Activated CD8-positive, alpha-beta memory T cell treated with anti-CD3 and anti-CD28 coated beads for 24 hours (primary cell): ENCODE results near the gene YLPM1.

ENCODE experiments used
- DNase-seq: peaks from one replicate; pipeline ENCODE4 v3.0.0-alpha.2; 2020

The YLPM1 gene

DNA sequence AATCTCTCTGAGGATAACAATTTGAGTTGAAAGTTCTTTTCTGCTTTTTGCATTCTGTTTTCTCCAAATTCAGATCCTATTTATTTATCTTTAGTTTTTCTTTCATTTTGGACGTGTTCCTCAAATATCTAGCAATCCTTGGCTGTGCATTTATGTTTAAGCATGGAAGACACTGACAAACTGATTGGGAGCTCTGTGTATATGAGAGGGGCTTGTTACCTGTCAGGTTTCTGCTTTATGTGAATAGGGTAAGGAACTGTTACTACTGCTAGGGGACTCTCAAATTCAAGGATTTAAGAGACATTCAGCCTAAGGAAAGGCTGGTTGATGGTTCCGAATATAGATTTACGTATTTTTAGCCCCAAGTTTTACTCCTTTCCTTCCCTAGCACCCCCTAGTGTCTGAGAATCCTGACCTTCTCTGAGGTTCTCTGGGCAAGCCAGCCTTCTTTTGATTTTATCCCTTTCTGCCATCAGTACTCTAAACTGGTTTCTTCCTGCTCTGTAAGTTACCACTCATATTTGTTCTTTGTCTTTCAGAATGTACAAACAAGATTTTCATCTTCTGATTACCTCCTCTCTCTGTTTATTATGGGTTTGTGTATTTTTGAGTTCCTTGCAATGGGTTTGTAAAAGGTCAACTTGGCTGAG lies 30.5 kb downstream of the YLPM1 start:
- DNase-seq = no peak

DNA sequence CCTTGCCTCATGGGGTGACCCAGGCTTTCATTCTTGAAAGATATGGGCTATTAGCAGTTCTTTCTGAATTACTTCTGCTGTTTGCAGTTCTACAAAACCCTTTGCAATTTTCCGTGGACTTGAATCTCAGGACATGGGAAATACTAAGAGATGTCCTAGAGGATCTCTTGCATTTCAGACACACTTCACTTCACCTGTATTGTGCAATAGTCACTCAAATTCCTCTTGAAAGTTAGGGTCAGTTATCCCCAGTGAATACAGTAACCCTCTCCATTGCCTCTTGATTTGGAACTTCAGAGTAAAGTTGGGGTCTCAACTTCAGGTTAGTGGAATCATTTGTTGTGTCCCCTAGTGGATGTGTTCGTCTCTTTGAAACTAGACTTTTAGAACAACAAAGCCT lies 31.8 kb downstream of the YLPM1 start:
- DNase-seq = no peak

DNA sequence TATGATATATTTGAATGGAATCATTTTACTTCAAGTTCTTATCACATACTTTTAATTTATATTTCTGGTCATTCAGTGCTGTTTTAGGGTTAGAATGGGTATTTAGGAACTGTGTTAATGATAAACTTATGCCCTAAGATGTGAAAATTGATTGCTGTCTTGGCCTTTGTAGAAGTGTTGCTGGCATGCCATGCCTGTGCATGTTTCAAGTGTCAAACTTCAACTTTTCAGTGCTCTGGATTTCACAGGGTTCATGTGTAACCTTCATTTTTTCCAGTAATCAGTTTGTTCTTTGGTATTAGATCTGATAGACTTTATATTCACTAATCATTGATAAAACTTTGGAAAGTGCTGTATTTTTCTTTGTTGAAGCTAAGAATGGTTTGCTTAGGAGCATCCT lies 36.6 kb downstream of the YLPM1 start:
- no peak for DNase-seq

DNA sequence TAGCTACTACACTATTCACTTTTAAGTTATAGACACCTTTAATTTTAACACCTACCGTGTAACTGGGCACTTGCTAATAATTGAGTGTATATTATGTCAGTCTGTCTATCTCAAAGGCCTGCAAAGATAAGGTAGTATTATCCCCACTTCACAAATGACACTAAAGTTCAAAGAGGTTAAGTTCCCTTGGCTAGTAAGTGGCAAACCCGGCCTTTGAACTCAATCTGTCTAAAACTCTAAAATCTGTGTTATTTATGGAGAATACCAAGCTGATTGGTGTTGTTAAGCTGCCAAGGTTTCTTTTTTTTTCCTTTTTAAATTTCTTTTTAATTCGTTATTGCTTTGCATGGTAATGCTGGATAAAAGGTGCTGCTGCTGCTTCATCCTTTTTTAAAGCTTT lies 37.7 kb downstream of the YLPM1 start:
- no peak for DNase-seq

DNA sequence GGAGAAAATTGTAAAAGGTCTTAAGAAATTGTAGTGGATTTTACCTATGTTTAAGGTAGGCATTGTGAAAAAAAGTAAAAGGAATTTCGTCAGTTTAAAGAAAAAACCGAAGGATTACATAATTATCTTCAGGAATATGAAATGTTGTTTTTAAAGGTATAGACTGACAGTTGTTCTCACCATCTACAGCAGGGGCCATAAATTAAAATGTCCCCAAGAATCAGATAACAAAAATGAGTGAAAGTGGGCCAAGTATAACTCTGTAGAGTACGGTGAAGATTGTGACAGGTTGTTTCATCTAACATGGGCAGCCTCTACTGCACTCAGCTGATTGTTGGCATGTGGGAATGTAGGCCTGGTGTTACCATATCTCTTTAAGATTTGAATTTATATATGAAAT lies 38.3 kb downstream of the YLPM1 start:
- no peak for DNase-seq

DNA sequence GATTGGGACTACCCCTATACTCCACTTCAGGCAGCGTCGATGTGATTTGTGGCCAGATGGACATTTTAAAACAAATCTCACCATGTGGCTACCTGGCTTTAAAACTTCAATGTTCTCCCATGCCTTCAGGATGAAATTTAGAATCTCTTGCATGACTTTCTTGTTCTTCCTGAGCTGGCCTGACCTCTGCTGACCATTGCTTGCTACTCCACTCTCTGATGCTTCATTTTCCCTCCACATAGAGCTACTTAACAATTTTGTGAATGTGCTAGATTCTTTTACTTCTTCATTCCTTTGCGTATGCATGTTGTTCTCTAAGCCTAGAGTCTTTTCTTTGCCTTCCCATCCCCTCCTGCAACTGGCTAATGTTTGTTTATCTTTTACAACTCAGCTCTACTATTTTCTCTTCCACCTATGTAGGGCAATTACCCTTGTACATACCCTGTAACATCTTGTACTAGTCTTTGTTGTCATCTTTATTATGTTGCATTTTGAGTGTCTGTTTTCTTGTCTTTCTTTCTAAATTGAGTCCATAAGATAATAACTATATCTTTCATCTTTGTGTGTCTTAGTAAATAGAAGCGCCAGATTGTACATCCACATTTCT lies 41.2 kb downstream of the YLPM1 start:
- DNase-seq = no peak

DNA sequence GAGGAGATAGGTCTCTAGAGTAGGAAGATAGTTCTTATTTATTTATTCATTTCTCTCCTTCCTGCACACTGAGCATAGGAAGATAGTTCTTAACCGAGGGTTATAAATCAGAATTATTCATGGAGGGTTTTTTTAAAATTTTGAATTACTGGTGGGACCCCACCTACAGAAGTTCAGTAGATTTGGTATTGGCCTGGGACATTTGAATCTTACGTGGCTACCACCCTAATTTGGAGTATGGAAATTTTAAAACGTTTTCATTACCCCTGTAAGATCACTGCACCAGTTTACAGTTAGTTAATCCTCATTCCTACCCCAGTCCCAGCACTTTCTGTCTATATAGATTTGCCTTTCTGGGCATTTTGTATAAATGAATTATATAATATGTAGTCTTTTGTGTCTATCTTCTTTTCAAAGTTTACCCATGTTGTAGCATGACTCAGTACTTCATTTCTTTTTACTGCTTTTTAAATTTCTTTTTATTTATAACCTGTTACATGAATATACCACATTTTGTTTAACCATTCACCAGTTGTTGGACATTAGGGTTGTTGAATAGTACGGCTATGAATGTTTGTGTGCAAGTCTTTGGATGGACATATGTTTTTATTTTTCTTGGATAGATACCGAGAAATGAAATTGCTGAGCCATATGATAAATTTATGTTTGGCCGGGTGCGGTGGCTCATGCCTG lies 44.9 kb downstream of the YLPM1 start:
- no peak for DNase-seq

DNA sequence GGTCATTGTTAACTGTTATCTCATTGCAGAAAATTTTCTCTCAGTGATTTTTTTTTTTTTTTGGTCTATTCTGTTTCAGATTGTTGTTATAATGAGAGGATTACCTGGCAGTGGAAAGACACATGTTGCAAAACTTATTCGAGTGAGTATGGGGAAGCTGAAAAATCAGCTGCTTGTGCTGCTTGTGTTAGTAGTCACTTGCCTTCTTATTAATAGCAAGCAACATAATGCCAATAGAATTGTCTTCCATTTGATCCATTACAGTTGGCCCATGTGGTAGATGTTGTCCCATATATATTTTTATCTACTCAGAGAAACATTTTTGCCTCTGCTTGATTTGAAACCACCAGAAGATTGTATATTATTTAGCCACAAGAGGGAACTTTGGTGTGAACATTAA lies 53.0 kb downstream of the YLPM1 start:
- no peak for DNase-seq

DNA sequence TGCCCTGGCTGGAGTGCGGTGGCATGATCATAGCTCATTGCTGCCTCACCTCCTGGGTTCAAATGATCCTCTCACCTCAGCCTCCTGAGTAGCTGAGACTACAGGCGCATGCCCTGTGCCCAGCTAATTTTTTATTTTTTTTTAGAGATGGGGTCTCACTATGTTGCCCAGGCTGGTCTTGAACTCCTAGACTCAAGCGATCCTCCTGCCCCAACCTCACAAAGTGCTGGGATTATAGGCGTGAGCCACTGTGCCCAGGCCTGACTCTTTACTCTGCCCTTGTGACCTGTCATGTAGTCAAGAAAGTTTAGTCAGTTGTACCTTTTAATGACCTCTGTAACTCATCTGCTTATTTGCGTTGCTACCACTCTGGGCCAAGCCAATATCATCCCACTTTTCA lies 57.2 kb downstream of the YLPM1 start:
- no peak for DNase-seq

DNA sequence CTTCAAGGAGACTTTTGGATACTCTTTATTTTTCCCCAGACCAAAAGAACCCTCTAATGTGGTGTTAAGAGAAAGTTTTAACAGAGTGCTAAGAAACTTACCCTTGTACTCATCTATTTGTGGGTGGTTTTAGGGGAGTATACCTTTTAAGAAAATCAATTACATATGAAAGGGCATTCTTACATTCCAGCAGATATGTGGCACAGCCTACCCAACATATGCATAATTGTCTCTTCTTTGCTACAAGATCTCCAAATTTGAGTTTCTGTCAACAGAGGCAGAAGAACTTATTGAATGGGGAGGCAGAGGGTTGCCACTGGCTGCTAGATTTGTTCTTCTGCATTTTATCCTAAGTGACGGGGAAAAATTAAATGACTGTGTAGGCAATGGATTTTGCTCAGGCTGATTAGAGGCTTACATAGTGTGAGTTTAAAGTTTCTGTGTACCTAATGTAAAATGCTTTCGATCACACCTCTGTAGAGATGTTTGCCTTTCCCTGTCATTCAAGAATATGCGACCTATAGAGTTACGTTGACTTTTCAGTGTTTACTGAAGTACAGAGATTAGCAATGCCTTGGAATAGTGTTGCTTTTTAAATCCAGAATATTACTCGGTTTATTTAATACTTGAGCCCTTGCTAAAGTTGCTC lies 58.3 kb downstream of the YLPM1 start:
- no peak for DNase-seq

DNA sequence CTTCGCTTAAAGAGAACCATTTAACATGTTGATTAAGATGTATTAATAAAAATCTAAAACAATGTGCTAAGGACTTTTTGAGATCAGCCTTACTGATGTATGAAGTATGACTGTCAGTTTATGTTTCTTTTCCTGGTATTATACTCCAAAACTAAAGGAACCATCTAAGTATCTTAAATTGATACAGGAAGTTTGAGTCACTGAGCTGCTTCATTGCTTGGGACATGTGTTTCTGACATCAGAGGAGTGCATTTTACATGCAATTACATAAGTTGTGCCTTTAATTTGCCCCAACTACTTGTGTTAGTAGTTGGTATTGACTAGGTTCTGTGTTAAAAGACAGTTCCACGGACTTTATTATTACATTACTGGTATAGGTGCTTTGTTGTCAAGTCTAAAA lies 61.9 kb downstream of the YLPM1 start:
- no peak for DNase-seq

DNA sequence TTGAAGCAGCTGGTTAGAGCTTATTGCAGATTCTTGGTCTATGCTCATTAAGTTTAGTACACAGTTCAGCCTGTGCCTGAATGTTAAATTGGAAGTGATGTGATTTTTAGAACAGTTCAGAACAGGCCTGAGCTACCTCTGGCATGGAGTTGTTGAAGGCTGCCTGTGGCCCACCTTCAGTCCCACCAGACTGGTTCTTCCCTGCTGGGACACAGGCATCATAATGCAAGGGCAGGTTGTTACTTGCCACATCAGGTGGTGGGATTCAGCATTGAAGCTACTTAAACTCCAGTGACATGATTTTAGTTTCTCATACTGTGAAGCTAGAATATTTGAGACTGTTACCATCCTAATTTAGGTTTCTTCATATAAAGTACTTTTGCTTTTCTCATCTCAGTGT lies 63.5 kb downstream of the YLPM1 start:
- no peak for DNase-seq

DNA sequence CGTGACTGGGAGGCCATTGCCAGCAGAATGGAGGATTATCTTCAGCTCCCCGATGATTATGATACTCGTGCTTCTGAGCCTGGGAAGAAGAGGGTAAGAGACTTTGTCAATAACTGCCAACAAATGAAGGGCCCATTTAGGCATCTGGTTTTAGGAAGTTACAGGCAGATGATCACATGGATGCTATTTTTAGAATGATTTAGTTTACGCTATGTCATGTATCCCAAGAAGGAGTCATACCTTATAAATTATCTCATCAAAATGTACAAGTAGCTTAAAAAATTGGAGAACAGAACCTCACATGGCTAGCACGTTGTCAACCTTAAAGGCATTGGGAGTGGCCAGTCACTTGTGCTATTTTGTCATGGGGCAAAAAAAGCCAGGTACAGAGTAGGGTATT lies 66.1 kb downstream of the YLPM1 start:
- DNase-seq = no peak

DNA sequence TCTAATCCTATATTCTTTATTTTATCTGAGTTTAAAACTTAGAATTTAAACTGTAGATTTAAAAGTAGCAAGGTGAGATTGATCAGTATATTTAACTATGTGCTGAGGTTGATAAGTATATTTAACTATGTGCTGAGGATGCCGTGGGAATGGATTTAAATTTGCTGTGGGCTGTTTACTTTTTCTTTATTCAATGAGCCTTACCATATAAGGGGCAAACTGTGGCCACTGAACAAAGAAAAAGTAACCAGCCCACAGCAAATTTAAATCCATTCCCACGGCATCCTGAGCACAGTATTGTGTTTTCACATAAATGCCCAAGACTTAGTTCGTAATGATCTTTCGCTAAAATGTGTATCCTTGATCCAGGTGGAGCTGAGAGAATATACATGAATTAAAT lies 69.7 kb downstream of the YLPM1 start:
- no peak for DNase-seq

DNA sequence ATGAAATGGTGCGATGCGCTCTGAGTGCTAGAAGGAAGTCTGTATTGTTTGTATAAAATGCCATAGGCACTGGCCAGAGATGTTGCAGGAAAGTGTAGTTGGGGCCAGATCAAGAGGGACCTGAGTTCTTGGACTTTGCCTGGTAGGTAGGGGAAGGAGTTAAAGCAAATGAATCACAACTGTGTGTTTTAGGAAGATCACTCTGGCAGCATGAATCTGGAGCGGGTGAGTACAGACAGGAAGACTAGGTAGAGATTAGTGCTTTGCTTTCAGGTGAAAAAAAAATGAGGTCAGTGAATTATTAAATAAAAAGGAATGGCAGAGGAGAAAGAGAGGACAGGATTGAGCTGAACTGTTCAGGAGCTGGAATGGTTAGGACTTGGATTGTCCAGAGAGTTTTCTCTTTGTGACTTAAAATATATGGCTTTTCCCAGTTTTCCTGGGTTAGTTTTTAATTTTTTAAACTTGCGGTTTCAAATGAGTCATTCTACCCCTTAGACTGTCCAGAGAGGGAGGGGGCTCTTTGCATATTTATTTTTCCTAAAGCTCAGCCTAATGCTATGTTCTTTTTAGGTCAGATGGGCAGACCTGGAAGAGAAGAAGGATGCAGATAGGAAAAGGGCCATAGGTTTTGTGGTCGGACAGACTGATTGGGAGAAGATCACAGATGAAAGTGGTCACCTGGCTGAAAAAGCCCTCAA lies 71.7 kb downstream of the YLPM1 start:
- no peak for DNase-seq

DNA sequence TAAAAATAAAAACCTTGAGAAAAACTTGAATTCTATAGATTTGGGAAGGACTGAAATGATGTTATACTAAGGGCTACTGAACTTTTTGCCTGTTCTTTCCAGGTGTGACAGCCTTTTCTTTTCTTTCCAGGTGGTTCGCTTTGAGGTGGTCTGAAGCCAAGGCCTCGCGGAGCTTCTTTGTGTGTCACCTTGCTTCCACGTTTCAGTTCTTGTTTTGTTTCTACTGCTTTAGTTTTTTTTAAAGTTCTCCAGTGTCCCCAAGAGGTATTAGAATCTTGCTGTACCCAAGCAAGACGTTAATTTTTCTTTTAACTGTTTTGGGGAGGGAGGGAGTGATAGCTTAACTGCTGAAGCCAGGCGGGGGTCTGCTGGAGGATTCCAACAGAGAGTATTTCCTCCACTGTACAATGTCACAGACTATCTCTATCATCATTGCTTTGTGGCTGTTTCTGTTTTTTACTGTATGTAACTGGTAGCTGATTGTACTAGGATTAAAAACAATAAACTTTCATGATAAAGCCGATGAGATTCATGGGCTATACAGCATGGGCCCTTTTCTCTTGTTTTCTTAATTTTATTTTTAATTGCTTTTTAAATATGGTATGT lies 72.6 kb downstream of the YLPM1 start:
- DNase-seq = no peak

DNA sequence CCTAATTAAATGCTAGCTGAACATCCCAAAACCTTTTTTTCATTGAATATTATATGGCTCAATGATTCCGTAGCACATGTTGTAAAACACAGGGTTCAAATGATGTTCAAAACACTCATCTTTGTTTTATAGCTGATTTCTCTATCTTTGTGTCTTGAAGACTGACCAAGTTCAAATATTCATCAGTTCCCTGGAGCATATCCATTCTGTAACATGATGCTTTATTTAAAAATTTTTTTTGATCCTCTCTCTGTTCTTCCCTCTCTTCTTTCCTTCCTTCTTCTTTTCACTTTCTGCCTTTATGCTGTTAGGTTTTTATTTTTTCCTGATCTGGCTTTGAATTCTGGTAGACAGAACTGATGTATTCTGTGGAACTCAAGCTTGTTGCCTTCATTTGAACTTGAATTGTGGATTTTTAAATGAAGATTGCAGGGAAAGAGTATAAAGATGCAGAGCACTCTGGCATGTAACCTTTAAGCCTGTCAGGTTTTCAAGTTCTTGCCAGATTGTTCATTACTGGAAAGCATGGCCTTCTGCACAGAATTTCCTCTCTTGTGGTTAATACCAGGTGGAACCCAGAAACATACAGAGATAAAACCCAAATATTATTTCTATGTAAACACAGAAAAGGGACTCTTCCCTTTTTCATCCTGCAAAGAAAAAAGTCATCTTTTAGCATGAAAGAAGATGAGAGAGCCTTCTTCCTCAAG lies 73.3 kb downstream of the YLPM1 start:
- no peak for DNase-seq

DNA sequence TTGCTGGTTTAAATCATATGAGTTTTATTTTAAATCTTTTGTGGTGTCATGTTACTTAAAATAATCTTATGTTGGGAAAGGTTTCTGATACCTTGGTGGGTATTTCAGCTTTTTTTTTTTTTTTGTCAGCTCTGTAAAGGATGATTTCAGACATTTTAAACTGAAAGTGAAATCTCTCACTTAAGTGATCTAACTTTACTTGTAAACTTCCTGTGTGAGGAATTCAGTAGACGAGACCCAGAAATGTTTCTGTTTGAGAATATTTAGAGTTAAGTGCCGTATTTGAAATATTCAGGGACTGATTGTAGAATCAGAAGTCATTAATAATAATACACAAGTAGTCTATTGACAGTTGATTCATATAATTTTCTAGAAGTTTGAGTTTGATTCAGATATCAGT lies 75.0 kb downstream of the YLPM1 start:
- no peak for DNase-seq

DNA sequence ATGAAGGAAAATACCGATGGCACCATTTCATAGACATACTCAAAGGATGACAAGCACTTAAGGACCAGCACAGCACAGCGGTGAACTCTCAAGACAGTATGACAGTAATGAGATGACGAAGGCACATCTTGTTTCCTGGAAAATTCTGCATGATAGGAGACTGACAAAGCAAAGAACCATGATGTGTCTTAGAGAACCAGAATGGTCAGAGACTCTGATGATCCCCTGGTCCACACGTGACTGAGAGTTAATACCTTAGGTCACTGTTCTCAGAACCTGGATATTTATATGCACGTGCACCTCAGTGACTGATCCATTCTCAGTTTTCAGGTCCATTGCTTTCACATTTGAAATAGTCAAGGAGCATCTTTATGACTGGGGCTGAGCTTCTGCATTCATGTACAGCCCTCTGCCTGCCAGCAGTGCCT lies 77.5 kb downstream of the YLPM1 start:
- no peak for DNase-seq

DNA sequence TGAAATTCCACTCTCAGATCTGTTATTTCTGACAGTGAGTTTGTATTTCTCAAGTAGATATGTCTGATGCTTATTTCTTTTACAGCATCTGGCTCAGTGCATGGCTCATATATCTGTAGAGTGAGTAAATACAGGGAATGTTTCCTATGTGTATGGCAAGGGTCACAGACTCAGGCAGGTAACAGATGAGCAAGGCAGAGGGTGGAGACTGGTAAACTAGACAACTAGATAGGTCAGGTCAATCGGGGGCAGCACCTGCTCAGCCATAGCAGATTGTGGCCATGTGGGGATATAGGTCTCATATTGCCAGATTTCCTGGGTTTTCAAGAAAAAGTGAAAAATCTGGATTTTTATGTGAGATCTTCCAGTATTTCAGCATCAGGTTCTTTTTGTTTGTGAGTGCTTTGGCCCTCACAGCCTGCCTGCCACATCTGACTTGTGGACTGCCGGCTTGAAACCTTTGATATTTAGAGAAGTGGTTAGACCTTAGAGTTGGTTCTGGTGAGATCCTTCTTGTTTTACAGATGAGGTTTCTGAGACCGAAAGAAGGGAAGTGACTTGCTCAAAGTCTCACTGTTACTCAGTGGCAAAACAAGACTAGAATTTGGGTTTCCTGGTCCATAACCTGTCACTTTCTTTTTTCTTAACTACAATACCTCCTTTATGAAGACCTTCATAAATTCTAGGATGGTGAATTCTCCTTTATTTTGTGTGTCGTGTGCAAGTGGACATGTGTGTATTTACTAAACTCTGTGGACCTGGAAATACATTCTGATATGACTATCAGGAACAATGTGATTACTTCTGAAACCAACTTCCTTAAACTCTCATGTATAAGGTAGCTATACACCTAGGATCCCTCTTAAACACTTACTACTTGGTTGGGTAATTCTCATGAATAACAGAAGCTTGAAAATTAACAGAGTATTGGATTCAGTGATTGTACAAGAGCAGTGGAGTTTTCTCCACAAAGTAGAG lies 78.4 kb downstream of the YLPM1 start:
- no peak for DNase-seq

DNA sequence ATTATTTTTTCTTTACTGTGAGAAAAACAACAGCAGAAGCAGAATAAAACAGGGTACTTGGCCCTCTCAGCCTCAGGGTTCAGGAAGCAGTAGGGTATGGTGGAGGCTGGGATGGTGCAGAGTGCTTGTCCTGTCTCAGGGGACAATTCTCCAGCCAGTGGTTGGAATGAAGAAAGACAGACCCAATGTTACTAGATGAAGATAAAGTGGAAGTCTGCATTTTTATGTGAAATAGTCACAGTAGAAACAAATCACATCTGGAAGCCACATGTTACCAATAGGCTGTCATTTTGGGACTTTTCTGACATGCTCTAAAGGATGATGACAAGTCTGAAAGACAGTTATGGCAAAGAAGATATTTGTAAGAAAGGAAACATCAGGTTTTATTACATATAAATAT lies 80.5 kb downstream of the YLPM1 start:
- DNase-seq = no peak
